HL-60/S4 treated with phorbol 12-myristate 13-acetate at 8.2 ng/mL for 4 days and 3 days (cell line): ENCODE measurements around the gene RNASEL.

Experiments used
- in situ Hi-C: fragments of 300-500 bp; cut with MboI; formaldehyde crosslinking; loops from 2 replicates; pipeline ENCODE4 v1.15.0; 2022; ENCODE audit warnings: low sequenced_read_pairs

The RNASEL gene

DNA sequence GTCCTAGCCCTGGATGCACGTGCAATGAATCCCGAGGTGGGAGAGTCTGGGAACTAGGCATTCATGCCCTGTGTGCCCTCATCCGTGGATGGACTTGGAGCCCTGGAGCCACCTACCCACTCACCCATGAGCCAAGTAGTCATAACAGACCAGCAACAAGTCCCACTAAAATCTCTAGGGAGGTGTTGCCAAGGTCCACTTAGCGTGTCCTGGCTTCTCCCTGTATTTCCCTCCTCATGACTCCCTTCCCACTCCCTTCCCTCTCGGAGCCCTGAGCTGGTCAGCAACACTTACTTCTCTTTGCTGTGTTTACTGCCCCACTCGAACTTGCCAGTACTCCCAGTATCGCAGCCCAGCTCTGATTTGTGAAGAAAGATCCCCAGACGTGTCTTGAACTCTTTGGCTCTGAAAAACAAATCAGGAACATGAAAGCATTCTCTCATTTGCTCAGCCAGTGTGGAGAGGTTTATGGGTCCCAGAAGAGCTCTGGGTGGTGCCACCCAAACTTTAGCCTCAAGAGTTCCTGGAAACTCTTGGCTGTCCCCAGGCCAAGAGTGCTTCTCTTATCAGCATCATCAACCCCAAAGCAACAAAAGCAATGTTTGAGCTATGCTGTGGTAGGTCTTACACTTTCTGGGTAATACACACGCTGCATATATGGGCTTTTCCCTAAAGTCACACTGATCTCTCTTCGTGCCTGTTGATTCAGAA lies 14.0 kb upstream of the RNASEL start:
- in situ Hi-C loops: no loop called here

DNA sequence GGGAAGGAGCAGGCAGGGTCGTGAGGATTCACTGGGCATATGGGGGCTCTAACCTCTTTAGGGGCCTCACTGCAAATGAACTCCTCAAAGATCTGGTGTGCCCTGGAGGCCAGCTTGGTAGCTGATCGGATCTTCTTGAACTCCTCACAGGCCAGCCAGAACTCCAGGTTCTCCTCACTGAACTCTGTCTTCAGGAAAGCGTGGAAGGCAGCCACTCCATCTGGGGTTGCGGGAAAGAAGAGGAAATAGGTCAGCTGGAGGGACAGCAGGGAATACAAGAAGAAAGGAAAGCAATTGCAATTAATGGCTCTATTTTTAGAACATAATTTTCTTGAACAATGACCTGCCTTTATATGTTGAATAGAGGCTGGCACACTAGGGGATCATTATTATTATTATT lies 12.9 kb upstream of the RNASEL start:
- in situ Hi-C loops: no loop called here

DNA sequence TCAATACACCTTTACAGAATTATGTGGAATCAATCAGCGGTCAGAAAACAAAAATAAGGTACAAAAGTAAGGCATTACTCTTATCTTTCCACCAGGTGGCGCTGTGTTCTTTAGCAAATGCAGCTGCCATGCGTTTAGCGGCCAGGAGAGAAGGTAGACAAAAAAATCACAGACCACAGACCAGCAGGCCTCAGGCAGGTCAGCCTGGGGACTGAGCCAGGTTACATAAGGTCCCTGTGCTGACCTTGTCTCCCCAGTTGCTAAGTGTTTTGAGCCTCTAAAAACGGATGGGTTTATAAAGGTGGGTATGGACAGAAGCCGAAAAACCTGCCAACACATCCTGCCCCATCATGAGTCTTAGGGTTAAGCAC lies 12.3 kb upstream of the RNASEL start:
- in situ Hi-C loops: no loop called here

DNA sequence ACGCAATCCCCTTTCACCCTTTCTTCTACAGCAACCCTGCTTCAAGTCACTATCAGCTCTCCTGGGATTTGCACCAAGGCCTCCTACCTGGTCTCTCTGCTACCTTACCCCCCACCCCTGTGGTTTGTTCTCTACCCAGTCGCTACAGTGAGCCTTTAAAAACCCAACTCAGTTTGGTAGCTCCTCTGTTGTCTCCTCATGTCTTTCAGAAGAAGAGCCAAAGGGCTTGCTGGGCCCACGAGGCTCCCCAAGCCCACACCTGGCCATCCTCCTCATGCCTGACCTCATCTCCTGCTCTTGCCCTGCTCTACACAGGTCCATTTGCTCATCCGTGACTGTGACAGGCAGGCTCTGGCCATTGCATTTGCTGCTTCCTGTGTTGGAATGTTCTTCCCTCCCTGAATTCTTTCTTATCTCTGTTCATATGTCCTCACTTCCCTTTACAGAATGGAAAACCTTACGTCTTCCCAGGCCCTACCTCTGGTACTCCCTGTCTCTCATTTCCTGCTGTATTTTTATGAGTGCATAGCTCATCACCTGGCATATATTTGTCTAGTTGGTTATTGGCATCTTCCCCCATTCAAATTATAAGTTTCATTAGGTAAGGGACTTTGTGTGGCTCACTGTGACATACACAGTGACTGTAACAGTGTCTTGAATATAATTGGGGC lies 11.8 kb upstream of the RNASEL start:
- in situ Hi-C loops: no loop called here

DNA sequence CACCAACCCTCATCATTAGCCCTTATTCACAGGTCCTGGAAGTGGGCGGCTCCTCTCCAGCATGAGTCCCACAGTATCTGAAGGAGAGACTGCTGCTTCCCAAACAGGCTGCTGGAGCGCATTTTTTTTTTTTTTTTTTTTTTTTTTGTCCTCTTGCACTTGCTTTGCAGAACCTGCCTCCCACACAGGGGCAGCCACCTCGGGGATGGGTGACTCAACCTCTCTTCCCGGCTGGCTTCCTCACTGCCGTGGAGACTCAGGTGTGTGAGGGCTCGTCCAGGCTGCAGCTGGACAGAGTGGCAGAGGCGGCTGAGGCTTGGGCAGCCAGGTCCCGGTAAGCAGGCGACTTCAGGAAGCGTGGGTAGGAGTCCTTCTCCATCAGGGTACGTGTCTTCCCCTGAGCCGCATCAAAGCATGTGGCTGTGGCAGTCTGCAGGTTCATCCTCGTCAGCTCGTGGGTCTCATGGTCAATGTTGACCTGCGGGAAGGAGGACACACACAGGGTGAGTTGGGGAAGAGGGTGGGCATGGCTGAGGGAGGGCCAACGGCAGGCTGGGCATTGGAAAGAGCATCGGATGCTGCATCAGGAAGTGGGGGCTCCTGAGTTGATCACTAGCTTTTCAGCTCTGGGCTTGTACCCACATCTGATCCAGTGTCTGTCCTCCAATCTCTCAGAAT lies 11.1 kb upstream of the RNASEL start:
- in situ Hi-C loops: no loop called here

DNA sequence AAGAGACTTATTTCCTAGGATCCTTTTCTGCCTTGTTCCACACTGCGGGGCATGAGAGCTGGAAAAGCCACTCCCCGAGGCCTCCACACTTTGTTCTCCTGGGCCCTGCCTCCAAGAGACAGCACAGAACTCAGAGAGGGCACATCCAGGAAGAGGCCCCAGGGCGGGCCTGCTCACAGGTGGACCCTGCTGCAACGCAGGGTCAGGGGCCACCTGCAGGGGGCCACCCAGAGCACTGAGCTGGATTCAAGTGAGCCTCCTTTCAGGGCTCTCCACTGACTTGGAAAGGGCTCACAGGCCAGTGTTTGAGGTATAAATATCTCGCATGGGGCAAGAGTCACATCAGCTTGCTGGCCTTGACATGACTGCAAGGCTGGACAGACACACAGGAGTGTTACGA lies 10.3 kb upstream of the RNASEL start:
- in situ Hi-C loops: loop anchor here (10.0 to 25.0 kb wide), 3 partner anchors 155 to 512 kb away; partner anchors contain the start of gene NPL

DNA sequence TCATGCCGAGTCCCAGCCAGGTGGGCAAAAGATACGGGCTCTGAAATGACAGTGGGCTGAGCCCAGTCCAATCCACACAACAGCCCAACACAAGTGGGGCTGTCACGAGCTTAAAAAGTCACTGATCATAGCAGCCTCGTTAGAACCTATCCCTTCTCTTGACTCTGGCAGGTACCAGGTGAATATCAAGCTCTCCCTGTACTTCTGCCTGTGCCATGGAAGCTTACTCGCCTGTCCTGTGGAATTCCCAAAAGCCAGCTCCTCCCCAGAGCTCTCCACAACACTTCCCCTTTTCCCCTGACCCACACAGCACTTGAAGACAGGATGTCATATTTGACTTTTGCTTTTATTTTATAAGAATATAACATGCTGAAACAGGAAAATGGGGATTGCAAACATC lies 9.2 kb upstream of the RNASEL start:
- in situ Hi-C loops: loop anchor here (10.0 to 25.0 kb wide), 3 partner anchors 153 to 511 kb away; partner anchors contain the start of gene NPL

DNA sequence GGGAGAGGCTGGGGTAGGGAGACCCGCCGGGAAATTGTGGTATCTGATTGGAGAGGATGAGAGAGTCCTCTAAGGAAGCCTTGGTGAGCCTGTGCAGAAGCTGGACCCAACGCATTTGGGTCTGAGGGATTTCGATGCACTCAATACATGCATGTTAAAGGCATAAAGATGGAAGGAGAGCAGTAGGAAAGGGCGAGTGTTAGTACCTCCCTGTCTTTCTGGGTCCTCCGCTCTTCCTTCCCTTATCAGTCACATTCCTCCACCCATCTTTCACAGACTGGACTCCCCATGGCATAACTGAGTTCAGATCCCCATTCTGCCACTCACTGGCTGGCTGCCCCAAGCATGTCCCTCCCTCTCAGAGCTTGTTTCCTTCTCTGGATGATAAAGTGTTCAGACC lies 7.9 kb upstream of the RNASEL start:
- in situ Hi-C loops: loop anchor here (10.0 to 25.0 kb wide), 3 partner anchors 152 to 510 kb away; partner anchors contain the start of gene NPL

DNA sequence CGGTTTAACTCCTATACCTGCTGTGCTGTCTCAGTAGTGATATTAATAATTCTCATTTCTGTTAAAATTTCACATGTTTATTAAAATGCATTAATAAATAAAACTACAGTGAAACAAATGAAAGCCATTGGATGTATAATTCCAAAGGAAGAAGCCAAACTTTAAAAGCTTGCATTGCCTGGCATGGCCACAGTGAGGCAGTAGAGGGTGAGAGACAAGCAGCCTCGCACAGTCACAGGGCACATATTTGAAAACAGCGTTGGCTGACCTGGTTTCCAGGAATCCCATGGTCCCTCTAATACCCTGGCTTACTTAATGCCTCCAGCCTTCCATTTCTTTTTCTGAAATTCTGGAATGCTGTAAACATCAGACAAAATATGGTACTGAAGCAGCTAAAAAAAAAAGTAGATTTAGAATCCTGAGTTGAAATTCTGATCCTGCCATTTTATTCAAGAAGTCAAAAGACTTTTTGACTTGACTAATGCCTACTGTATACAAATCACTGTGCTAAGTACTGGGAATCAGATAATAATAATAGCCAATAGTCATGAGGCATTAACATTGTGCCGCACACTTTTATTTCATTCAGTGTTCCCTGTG lies 6.7 kb upstream of the RNASEL start:
- in situ Hi-C loops: loop anchor here (10.0 to 25.0 kb wide), 3 partner anchors 151 to 508 kb away; partner anchors contain the start of gene NPL

DNA sequence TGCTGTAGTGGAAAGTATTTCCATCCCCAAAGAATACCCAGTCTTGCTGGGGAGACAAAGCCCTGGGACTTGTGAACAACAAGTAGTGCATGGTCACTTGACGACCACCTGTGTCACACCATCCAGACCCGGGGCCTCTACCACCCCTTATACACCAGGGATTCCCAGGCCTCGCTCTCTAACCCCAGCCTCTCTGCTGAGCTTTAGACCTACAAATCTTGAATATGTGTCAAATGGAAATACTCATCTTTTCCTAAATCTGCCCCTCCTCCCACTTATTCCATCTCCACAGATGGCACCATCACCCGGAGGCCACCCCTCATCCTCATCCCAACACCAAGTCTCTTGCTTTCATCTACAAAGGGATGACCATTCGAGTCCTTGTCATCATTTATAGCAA lies 875 bp upstream of the RNASEL start:
- in situ Hi-C loops: loop anchor here (10.0 to 25.0 kb wide), 3 partner anchors 145 to 503 kb away; partner anchors contain the start of gene NPL

DNA sequence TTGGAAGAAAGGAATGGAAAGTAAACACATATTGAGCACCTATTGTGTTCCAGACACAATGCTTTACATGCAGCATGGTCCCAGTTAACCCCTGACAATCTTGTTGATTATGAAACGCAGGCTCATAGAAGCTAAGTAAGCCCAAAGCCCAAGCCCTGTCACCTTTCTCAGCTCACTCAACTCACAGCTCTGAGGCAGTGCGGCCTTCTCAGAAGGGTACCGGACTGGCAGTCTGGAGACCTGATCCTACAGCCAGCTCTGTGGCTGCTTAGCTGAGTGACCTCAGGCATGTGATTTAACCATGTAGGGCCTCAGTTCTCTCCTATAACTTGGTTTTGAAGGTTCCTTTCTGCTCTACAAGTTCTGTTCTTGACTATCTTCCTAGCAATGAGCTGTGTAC lies 464 bp upstream of the RNASEL start:
- in situ Hi-C loops: loop anchor here (25.0 kb wide), 1 partner anchor 502 kb away; no protein-coding TSS in a partner anchor

DNA sequence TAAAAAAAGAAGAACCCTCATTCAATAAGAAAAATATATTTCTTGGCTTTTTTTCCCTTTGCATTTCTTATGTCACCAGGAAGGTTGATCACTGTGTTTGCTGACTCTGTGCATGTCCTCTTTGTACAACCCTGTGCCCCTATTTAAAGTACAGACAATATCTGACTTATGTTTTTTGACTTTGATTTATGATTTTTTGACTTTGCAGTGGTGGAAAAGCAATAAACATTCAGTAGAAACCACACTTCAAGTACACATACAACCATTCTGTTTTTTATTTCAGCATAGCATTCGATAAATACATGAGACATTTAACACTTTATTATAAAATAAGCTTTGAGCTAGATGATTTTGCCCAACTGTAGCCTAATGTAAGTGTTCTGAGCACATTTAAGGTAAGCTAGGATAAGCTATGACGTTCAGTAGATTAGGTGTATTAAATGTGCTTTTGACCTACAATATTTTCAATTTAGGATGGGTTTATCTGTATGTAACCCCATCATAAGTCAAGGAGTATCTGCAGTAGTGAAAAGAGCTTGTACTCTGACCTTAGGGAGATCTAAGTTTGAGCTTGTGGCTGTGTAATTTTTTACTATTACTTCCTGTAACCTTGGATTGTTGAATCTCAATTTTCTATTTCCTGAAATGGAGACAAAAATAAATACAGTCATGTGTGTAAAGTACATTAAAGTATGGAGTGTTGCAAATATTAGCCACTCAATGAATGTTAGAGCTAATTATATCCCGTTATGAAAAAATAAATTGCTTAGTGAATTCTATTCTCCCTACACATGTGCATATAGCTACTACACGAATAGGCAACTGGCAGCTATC lies 1.2 kb downstream of the RNASEL start:
- in situ Hi-C loops: loop anchor here (25.0 kb wide), 1 partner anchor 501 kb away; no protein-coding TSS in a partner anchor

DNA sequence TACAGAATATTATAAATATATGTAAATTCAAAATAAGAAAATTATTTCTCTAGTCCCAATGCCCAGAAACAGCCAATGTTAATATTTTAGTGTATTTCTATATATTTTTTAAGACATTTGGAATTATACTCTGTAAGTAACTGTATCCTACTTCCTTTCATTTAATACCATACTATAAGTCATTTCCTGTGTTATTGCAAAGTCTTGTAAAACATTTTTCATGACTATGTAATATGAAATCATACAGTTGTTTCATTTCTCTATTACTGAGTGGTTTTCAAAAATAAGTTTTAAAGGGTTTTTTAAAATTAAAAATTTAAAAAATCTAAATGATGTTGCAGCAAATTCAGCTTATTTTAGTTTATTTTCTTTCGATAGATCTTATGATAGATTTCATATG lies 2.0 kb downstream of the RNASEL start:
- in situ Hi-C loops: loop anchor here (25.0 kb wide), 1 partner anchor 500 kb away; no protein-coding TSS in a partner anchor

DNA sequence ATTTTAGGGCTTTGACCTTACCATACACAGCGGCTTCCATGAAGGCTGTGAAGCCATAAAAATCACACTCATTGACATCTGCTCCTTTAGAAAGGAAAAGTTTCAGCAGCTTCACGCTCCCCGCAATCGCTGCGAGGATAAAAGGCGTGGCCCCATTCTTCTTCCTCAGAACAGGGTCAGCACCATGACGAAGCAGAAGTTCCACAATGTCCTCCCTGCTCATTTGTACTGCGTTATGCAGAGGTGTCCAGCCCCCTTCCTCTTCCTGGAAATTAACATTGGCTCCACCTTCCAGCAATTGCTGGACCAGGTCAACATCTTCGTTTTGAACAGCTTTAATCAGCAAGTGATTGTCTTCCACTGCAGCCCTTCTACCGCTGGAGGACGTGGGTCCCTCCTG lies 2.7 kb downstream of the RNASEL start:
- in situ Hi-C loops: loop anchor here (25.0 kb wide), 1 partner anchor 499 kb away; no protein-coding TSS in a partner anchor

DNA sequence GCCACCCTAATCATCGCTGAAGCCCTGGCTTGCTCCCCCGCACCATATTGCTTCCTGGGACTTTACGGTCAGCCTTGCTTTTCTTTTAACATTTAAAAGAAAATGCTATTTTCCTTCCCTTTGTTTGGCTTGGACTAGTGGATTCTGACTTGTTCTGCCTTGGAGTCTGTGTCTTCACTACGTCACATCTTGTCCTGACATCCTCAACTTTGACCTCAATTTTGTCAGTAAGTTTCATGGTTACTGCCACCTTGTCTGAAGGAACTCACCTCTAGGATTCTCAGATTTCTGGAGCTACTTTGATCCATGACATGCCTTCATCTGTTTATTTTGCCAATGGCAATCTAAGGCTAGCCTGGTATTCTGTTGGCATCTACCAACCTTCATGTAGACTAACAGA lies 4.3 kb downstream of the RNASEL start:
- in situ Hi-C loops: loop anchor here (25.0 kb wide), 1 partner anchor 497 kb away; no protein-coding TSS in a partner anchor

DNA sequence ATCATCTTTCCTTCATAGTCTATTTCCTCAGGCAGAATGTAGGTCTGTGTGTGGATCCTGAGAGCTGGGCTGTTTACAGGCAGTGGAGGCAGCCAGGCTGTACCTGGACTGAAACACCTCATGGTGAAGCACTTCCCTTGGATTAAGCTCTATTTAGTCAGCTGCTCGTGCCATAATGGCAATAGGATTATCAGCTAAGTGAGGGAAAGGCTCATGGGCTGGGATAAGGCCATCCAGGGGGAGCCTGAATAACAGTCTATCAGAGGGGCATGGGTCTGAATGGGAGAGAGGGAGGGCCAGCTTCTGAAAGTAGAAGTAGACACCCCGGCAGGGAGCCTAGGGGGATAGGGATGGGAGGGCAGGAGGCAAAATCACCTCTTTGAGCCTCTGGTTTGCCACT lies 8.3 kb downstream of the RNASEL start:
- in situ Hi-C loops: loop anchor here (25.0 kb wide), 1 partner anchor 493 kb away; no protein-coding TSS in a partner anchor

DNA sequence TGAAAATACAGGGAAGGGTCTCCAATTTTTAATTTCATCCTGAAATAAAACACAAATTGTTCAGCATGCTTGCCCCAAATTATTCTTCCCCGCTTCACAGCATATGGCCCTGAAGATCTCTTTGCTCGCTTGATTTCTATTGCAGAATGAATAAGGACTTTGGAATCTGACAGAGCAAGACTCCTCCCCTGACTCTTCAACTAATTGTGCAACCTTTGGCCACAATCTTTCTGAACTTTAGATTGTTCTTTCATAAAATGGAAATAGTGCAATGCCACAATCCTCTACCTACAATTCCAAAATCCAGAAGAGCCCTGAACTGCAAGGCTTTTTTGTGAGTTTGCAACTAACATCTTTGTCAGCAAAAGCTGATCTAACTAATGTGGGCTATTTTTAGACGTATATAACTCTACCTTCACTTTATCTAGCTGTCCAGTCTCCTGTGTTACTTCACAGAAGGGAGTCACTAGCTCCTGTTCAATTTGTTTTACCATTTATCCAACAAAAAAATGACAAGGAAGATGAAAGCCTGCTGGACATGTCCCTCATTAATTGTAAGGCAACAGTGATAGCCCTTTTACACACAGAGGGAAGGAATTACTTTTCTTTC lies 13.4 kb downstream of the RNASEL start:
- in situ Hi-C loops: loop anchor here (25.0 kb wide), 1 partner anchor 488 kb away; no protein-coding TSS in a partner anchor

DNA sequence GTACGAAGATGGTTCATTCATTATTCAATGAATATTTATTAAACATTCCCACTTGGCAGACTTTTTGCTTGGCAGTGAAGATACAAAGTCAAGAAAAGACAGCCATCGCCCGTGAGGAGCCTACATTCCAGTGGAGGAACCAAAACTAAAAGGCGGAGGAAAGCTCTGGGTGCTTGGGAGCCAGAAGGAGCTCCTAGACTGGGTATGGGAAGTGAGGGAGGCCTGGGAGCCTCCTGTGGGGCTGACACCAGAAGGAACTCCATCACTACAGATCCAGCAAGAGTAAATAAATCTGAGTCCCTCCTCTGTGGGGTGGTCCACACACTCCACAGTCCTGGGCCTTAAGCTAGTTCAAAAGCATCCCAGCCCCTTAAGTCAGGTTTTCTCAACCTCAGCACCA lies 14.9 kb downstream of the RNASEL start:
- in situ Hi-C loops: no loop called here

DNA sequence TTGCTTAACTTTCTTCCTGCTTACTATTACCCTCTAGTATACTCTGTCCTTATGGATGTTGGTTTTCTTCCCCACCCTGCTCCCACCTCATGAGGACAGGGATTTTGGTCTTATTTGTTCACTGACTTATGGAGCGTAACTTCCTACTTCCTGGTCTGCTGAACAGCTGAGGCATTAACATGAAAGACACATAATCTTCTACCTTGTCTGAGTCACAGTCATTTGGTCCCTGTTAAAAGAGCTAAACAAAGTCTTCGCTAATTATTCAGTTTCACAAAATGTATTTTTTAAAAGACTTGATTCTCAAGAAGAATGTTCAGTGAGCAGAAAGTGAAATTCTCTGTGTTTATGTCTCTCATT lies 18.5 kb downstream of the RNASEL start:
- in situ Hi-C loops: no loop called here
